HG03095 (cell line): Measurements from ENCODE around the gene WBP1.
"Not testable (repeated sequence)": the region's sequence is repeated elsewhere in the genome, so short reads cannot be mapped to it uniquely, and the experiment has no call there.

Source experiments
- ATAC-seq: cut with Tn5 transposase; IDR thresholded peaks from one replicate; pipeline ENCODE4 v1.9.1; 2021; ENCODE audit warnings: moderate library complexity; ENCODE audit not compliant: unreplicated experiment

WBP1 gene

GRCh38 chr2:74448771-74449170 is 9.5 kb upstream of the WBP1 start:
- ATAC-seq, result no peak

GRCh38 chr2:74450570-74451190 is 7.6 kb upstream of the WBP1 start:
- no peak for ATAC-seq

DNA sequence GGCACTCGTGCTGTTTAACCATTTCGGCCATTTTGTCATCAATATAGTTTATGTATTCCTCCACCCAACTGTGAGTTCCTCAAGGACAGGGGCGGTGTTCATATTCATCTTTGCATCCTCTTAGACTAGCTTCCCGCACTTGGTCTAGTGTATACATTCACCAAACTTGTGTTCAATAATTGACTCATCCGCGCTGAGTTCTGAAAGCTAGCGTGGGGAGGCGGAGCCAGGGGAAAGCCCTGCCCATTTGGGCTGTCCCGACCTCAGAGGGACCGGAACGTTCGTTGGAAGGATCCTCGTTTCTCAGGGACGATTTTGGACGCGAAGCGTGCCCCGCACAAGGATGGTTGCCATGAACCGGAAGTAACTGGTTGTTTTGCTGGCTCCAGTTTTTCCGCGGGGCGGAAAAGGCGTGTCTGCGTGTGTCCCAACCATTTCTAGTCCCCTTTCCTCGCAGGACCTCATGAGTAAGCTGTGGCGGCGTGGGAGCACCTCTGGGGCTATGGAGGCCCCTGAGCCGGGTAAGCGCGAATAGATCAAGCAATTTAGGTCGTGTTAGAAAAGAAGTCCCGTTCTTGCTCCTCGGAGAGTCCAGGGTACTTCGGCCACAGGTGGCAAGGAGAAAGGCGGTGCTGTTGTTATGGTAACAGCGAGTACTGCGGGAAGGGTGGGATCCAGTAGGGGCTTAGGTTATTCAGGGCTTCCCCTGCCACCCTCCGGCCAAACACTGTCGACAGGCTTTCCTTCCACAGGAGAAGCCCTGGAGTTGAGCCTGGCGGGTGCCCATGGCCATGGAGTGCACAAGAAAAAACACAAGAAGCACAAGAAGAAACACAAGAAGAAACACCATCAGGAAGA is 3.4 kb upstream of the WBP1 start, which contains the start of gene INO80B:
Gene INO80B, plus strand, starts transcription at position 434 of the 858 bp plus-strand sequence. Its CDS starts 30 bp downstream, at position 464.
- peak; percentile 36 for ATAC-seq

- ATAC-seq, result no peak
Observed at GRCh38 chr2:74457129-74457548, 1.1 kb upstream of the WBP1 start.

- peak; percentile 30 for ATAC-seq
Observed at GRCh38 chr2:74457549-74458131, 598 bp upstream of the WBP1 start.

- ATAC-seq, result no peak
Observed at GRCh38 chr2:74458938-74459363, 713 bp downstream of the WBP1 start.

GRCh38 chr2:74459503-74460118 is 1.4 kb downstream of the WBP1 start:
- not testable (repeated sequence) for ATAC-seq

DNA sequence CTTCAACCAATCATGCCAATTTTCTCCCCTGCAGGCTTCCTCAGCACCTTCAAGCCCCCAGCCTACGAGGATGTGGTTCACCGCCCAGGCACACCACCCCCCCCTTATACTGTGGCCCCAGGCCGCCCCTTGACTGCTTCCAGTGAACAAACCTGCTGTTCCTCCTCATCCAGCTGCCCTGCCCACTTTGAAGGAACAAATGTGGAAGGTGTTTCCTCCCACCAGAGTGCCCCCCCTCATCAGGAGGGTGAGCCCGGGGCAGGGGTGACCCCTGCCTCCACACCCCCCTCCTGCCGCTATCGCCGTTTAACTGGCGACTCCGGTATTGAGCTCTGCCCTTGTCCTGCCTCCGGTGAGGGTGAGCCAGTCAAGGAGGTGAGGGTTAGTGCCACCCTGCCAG is 1.9 kb downstream of the WBP1 start:
- not testable (repeated sequence) for ATAC-seq

- ATAC-seq, result no peak
Observed at GRCh38 chr2:74461187-74462053, 3.2 kb downstream of the WBP1 start.

DNA sequence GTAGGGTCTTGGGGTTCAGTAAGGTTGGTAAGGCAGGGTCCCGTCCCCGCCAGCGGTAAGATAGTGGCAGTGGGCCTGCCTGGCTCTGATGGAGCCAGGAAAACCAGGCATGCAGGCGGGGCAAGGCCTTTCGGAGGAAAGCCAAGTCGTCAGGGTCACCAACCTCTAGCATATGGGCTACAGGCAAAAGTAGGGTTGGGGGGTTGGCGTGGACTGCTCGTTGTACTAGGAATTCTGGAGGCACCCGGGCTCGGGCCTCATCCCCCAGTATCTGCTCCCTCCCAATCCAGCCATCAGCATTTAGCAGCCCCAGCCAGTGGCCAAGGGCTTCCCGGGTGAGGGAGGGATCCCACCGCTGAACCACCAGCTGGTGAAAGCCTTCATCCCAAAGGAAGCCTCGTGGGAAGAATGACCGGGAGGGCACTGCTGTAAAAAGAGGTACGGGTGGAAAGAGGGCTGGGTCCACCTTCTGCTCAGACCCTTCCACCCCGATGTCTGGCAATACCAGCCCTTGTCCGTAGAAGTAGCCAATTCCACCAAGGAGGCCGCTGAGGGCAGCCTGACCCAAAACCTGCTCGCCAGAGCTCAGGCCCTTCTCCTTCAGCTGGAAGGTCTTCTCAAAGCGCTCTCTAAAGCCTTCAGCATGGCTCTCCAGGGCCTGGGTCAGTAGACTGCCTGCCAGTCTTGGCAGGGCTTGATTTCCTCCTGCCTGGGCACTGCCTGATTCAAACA is 4.0 kb downstream of the WBP1 start:
- ATAC-seq, result no peak

GRCh38 chr2:74462786-74463105 is 4.5 kb downstream of the WBP1 start:
- no peak for ATAC-seq

- no peak for ATAC-seq
Observed at GRCh38 chr2:74464406-74464805, 6.2 kb downstream of the WBP1 start.

- ATAC-seq, result not testable (repeated sequence)
Observed at GRCh38 chr2:74470742-74471141, 12.5 kb downstream of the WBP1 start.

GRCh38 chr2:74471332-74472065 is 13.3 kb downstream of the WBP1 start:
- no peak for ATAC-seq

DNA sequence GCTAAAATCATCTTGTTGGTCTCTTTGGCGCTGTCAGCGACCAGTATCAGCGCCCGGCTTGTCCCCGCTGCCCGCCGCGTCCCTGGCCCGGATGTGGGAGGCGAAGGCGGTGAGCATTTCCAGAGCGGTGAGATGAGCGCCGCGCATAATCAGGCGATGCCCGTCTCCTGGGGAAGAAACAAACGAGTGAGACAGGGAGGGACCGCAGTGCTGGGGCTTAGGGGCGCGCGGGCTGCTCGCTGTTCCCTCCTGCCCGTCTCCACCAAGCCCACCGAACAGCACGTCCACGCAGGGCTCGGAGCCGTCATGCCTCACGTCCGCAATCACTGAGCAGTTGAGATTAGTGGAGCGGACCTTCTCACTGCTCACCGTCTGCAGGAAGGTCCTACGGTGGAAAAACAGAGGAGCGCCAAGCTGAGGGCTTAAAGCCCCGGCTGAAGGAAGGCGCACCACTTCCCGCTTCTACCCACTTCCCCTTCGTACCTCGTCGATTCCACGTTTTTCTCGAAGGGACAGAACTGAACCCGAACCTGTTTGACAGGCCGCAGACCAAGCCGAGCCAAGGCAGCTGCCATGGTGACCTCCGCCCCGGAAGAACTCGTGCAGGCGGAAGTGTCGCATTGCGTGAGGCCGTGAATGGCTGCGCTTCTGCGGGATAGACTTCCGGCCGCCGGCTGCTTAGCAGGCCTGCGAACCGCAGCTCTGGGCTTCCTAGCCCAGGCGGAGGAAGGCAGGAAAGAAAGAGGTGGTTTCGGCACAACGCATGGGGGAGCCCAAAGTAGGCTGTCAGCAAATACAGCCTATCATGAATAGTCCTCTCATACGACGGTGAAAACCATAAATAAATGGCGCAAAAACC is 14.1 kb downstream of the WBP1 start, which contains the start of gene MRPL53:
Gene MRPL53, minus strand, starts transcription at position 595 of the 859 bp plus-strand sequence. Its CDS starts 20 bp downstream, at position 575.
- ATAC-seq, result peak; percentile 75

GRCh38 chr2:74472945-74473258 is 14.7 kb downstream of the WBP1 start:
- no peak for ATAC-seq

- ATAC-seq, result no peak
Observed at GRCh38 chr2:74474481-74474880, 16.2 kb downstream of the WBP1 start.

- no peak for ATAC-seq
Observed at GRCh38 chr2:74474899-74475298, 16.7 kb downstream of the WBP1 start.
